K562 (cell line): ENCODE measurements around the gene LYSMD4. TPM values are rescaled to one million over a fixed set of nuclear protein-coding genes. Genes with fewer than 3 reads are reported as not detected.

Experiments used
- ETV1 ChIP-seq: fragments of 450-650 bp; conservative IDR thresholded peaks from 2 replicates; pipeline ENCODE4 v1.6.1; 2016; ENCODE audit warnings: missing genetic modification characterization, control low read depth, low read depth, missing compliant biosample characterization
- MAFF ChIP-seq: IDR thresholded peaks from 2 replicates; pipeline ENCODE4 v1.6.1; 2012; ENCODE audit warnings: low read length, improper control_type of control experiment
- MLLT1 ChIP-seq, 2 experiments: fragments of 450-650 bp; IDR thresholded peaks; 2 replicates each; pipeline ENCODE4 v1.6.1; 2016
- MTA2 ChIP-seq: fragments of 450-650 bp; IDR thresholded peaks from 2 replicates; pipeline ENCODE4 v1.6.1; 2016; ENCODE audit warnings: low read depth
- NBN ChIP-seq: fragments of 450-650 bp; IDR thresholded peaks from 2 replicates; pipeline ENCODE4 v1.6.1; 2016; ENCODE audit warnings: low read depth, mild to moderate bottlenecking
- NR1H2 ChIP-seq: sonication (generic); formaldehyde crosslinking; IDR thresholded peaks from 2 replicates; pipeline ENCODE4 v1.4.0; 2020; ENCODE audit warnings: mild to moderate bottlenecking, missing genetic modification reagents
- RBM34 ChIP-seq: fragments of 200-400 bp; formaldehyde crosslinking; IDR thresholded peaks from 2 replicates; pipeline ENCODE4 v1.6.1; 2018; ENCODE audit warnings: low read length, borderline replicate concordance; ENCODE audit not compliant: insufficient read depth
- SNRNP70 ChIP-seq: fragments of 200-400 bp; formaldehyde crosslinking; optimal IDR thresholded peaks from 2 replicates; pipeline ENCODE3; 2017; ENCODE audit warnings: low read depth, low read length
- SRSF1 ChIP-seq: fragments of 200-400 bp; formaldehyde crosslinking; IDR thresholded peaks from 2 replicates; pipeline ENCODE4 v1.6.1; 2017; ENCODE audit warnings: mild to moderate bottlenecking, low read depth, low read length, moderate library complexity
- STAT5B ChIP-seq: fragments of 250-450 bp; sonication (Bioruptor Pico); IDR thresholded peaks from 2 replicates; pipeline ENCODE4 v1.8.0; 2021; ENCODE audit warnings: mild to moderate bottlenecking, inconsistent platforms
- THRAP3 ChIP-seq: fragments of 450-650 bp; IDR thresholded peaks from 2 replicates; pipeline ENCODE4 v1.6.1; 2016; ENCODE audit warnings: mild to moderate bottlenecking, inconsistent platforms, borderline replicate concordance
- USF1 ChIP-seq: sonication (generic); formaldehyde crosslinking; IDR thresholded peaks from 2 replicates; pipeline ENCODE4 v1.9.0; 2022; ENCODE audit warnings: mild to moderate bottlenecking, missing genetic modification reagents
- ZBED1 ChIP-seq: IDR thresholded peaks from 2 replicates; pipeline ENCODE4 v1.6.1; 2014
- ZFP1 ChIP-seq: fragments of 450-650 bp; formaldehyde crosslinking; IDR thresholded peaks from 2 replicates; pipeline ENCODE4 v1.4.0; 2020; ENCODE audit warnings: mild to moderate bottlenecking, mixed read lengths
- ZNF124 ChIP-seq: sonication (generic); formaldehyde crosslinking; IDR thresholded peaks from 2 replicates; pipeline ENCODE4 v1.8.1; 2022; ENCODE audit warnings: missing genetic modification reagents
- ZNF655 ChIP-seq: fragments of 250-450 bp; sonication (Bioruptor Pico); IDR thresholded peaks from 2 replicates; pipeline ENCODE4 v1.5.0; 2021
- ZNF77 ChIP-seq: fragments of 250-450 bp; sonication (Bioruptor Pico); IDR thresholded peaks from 2 replicates; pipeline ENCODE4 v1.5.0; 2020
- polyA plus RNA-seq, 8 experiments: library from polyadenylated mRNA; depleted of rRNA in 4 of 8; stranded (reverse) in 5 of 8; unstranded in 3 of 8; fragments of >200 nt; fragmentation: Nextera tagmentation in 2 of 8; fragmentation: Illumina TruSeq in 1 of 8; extraction: Ambion mirVana in 2 of 8; extraction: Trizol in 1 of 8; gene quantifications; 2 replicates each; pipeline versions ENCODE4 v1.2.1 to v1.2.3, GENCODE V29; 2011 to 2014; ENCODE audit warnings: inconsistent platforms in 1 of 8, missing spikeins in 1 of 8
- total RNA-seq, 7 experiments: library from RNA; depleted of rRNA in 6 of 7; stranded (reverse); fragments of >200 nt in 6 of 7; fragmentation: Illumina TruSeq in 2 of 7; extraction: Trizol in 2 of 7; gene quantifications; 2 replicates each; pipeline versions ENCODE4 v1.2.1 to v1.2.3, GENCODE V29; 2011 to 2021; ENCODE audit warnings: low replicate concordance in 1 of 7
- TF ChIP-seq, protein P1 (sequence below), 3 experiments: fragments of 200-800 bp in 1 of 3; fragments of 250-450 bp in 1 of 3; fragments of 450-650 bp in 1 of 3; sonication (Bioruptor Pico) in 1 of 3; sonication (Bioruptor generic) in 1 of 3; formaldehyde crosslinking in 1 of 3; IDR thresholded peaks; 2 replicates each; pipeline versions ENCODE4 v1.6.1 to v1.8.0; 2016 to 2022; ENCODE audit warnings: mild to moderate bottlenecking in 2 of 3, missing genetic modification characterization in 2 of 3, missing compliant biosample characterization in 1 of 3, moderate library complexity in 1 of 3
- TF ChIP-seq, protein P2 (sequence below): sonication (generic); formaldehyde crosslinking; IDR thresholded peaks from 2 replicates; pipeline ENCODE4 v1.8.1; 2023; ENCODE audit warnings: mild to moderate bottlenecking, missing genetic modification reagents

The LYSMD4 gene
- total and polyA plus RNA-seq, 9 of the 15 experiments (the other 6 are each of a cell fraction or from before 2014, with no cell fraction given) = 0.46 to 3.1 (median 2.0) TPM

DNA sequence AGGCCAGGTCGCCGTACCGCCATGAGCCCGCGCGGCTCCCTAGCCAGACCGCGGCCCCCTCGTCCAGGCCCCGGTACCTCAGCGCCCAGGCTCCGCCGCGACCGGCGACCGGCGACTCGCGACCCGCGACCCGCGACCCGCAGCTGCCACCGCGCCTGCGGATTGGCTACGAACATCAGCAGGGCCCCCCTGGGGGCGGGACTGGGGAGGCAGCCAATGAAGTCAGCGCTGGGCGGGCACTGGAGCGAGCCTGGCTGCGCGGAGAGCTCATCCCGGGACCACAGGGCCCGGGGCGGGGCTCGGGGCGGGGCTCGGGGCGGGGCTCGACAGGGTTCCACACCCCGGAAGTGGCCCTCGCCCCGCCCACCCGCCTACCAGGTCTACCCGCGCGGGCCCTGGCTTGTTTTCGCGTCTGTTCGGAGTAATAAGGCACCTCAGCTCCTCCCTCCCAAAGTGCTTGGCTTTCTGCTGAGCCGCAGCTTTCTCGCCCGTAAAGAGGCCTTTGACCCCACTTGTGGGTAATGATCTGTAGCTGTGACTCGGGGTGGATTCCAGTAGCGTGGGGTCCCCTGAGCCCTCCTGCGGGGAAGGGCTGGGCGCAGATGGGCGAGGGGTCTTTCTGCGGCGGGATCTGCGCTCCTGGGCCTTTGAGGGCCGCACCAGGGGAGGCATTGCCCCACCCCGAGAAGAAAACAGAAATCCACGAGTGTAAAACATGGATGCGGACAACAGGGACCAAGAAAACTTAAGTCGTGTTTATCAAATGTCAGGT, at the start of gene LYSMD4 (continued):
- TF ChIP-seq, protein P1, sequence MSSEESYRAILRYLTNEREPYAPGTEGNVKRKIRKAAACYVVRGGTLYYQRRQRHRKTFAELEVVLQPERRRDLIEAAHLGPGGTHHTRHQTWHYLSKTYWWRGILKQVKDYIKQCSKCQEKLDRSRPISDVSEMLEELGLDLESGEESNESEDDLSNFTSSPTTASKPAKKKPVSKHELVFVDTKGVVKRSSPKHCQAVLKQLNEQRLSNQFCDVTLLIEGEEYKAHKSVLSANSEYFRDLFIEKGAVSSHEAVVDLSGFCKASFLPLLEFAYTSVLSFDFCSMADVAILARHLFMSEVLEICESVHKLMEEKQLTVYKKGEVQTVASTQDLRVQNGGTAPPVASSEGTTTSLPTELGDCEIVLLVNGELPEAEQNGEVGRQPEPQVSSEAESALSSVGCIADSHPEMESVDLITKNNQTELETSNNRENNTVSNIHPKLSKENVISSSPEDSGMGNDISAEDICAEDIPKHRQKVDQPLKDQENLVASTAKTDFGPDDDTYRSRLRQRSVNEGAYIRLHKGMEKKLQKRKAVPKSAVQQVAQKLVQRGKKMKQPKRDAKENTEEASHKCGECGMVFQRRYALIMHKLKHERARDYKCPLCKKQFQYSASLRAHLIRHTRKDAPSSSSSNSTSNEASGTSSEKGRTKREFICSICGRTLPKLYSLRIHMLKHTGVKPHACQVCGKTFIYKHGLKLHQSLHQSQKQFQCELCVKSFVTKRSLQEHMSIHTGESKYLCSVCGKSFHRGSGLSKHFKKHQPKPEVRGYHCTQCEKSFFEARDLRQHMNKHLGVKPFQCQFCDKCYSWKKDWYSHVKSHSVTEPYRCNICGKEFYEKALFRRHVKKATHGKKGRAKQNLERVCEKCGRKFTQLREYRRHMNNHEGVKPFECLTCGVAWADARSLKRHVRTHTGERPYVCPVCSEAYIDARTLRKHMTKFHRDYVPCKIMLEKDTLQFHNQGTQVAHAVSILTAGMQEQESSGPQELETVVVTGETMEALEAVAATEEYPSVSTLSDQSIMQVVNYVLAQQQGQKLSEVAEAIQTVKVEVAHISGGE (CRISPR knock-in tag; IDR thresholded peaks at IDR 0.05) = no peak
- no peak for TF ChIP-seq ZNF655 (CRISPR knock-in tag)
- TF ChIP-seq ZNF77 (CRISPR knock-in tag) = no peak
- TF ChIP-seq STAT5B (CRISPR knock-in tag) = no peak
- TF ChIP-seq ZFP1 = no peak
- no peak for TF ChIP-seq RBM34
- TF ChIP-seq ETV1 = 0 out of 2 replicates have a peak, but pooled peaks have one; percentile 13
- no peak for TF ChIP-seq USF1 (CRISPR knock-in tag)
- TF ChIP-seq NBN = no peak
- TF ChIP-seq NR1H2 = no peak
- no peak for TF ChIP-seq SRSF1
- TF ChIP-seq MLLT1 (IDR thresholded peaks at IDR 0.05) = no peak
- TF ChIP-seq THRAP3 = no peak
- TF ChIP-seq, protein P2, sequence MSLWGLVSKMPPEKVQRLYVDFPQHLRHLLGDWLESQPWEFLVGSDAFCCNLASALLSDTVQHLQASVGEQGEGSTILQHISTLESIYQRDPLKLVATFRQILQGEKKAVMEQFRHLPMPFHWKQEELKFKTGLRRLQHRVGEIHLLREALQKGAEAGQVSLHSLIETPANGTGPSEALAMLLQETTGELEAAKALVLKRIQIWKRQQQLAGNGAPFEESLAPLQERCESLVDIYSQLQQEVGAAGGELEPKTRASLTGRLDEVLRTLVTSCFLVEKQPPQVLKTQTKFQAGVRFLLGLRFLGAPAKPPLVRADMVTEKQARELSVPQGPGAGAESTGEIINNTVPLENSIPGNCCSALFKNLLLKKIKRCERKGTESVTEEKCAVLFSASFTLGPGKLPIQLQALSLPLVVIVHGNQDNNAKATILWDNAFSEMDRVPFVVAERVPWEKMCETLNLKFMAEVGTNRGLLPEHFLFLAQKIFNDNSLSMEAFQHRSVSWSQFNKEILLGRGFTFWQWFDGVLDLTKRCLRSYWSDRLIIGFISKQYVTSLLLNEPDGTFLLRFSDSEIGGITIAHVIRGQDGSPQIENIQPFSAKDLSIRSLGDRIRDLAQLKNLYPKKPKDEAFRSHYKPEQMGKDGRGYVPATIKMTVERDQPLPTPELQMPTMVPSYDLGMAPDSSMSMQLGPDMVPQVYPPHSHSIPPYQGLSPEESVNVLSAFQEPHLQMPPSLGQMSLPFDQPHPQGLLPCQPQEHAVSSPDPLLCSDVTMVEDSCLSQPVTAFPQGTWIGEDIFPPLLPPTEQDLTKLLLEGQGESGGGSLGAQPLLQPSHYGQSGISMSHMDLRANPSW (CRISPR knock-in tag) = no peak
- no peak for TF ChIP-seq ZNF124 (CRISPR knock-in tag)
- TF ChIP-seq MAFF = no peak
- TF ChIP-seq MTA2 = no peak
- TF ChIP-seq ZBED1 = 0 out of 2 replicates have a peak, but pooled peaks have one; percentile 41
- no peak for TF ChIP-seq SNRNP70
